Cardiac fibroblast (primary cell): ENCODE results near the gene TMEM242.

ENCODE experiments used
- DNase-seq, 2 donors: peaks; one replicate each; pipeline versions ENCODE4 v3.0.0 to v3.0.0-alpha.2; 2010; ENCODE audit warnings: low read depth in 2 of 2
- H3K4me3 ChIP-seq, 2 donors: replicated peaks in 1 of 2; 1 replicate in 1 of 2; 2 replicates in 1 of 2; pipeline ENCODE4 v1.5.1; 2011; ENCODE audit warnings: low read depth in 2 of 2, low read length in 2 of 2, mild to moderate bottlenecking in 2 of 2, moderate library complexity in 1 of 2
- CTCF ChIP-seq: IDR thresholded peaks from one replicate; pipeline ENCODE4 v1.5.1; 2011; ENCODE audit warnings: low read depth, mild to moderate bottlenecking, low read length, inconsistent platforms

The TMEM242 gene

GRCh38 chr6:157265186-157265585 is 58.1 kb downstream of the TMEM242 start:
- H3K4me3 ChIP-seq: no peak overlapping the region
- TF ChIP-seq CTCF: no peak

GRCh38 chr6:157264701-157265100 is 58.6 kb downstream of the TMEM242 start:
- no peak for TF ChIP-seq CTCF
- no peak for DNase-seq
- no peak overlapping the region for H3K4me3 ChIP-seq

More at GRCh38 chr6:157265186-157265585, 58.1 kb downstream of the TMEM242 start:
- no peak for DNase-seq

GRCh38 chr6:157263881-157264397 is 59.4 kb downstream of the TMEM242 start:
- no peak for DNase-seq
- TF ChIP-seq CTCF: no peak
- H3K4me3 ChIP-seq: no peak overlapping the region

GRCh38 chr6:157263146-157263545 is 60.2 kb downstream of the TMEM242 start:
- no peak for TF ChIP-seq CTCF
- H3K4me3 ChIP-seq: no peak overlapping the region
- no peak for DNase-seq

- no peak for DNase-seq
- H3K4me3 ChIP-seq: no peak overlapping the region
- TF ChIP-seq CTCF: no peak
Measured at GRCh38 chr6:157261606-157262005, 61.7 kb downstream of the TMEM242 start.

GRCh38 chr6:157260735-157261410 is 62.4 kb downstream of the TMEM242 start:
- DNase-seq: no peak
- no peak for TF ChIP-seq CTCF
- H3K4me3 ChIP-seq: no peak overlapping the region

- H3K4me3 ChIP-seq: no peak overlapping the region
- no peak for DNase-seq
- TF ChIP-seq CTCF: no peak
Measured at GRCh38 chr6:157259443-157259842, 63.9 kb downstream of the TMEM242 start.
